Fibroblast of pulmonary artery (primary cell): ENCODE measurements around the gene MKNK2.

Source experiments
- DNase-seq: peaks from one replicate; pipeline ENCODE4 v3.0.0-alpha.2; 2010; ENCODE audit warnings: low read depth
- H3K4me3 ChIP-seq: replicated peaks from 2 replicates; pipeline ENCODE4 v1.5.1; 2011; ENCODE audit warnings: low read depth, mild to moderate bottlenecking, control low read depth, low read length, moderate library complexity
- CTCF ChIP-seq: IDR thresholded peaks from 2 replicates; pipeline ENCODE4 v1.5.1; 2011; ENCODE audit warnings: mild to moderate bottlenecking, control low read depth, low read length, inconsistent platforms; ENCODE audit errors: missing control alignments

MKNK2 gene

GRCh38 chr19:2050991-2051772 lies at the start of gene MKNK2:
MKNK2 (minus strand) TSS chr19:2051244; CDS start chr19:2050851, 393 bp downstream.
- DNase-seq = peak; percentile 91
- peak; percentile 22 for TF ChIP-seq CTCF
- peak within 1 kb of the TSS; percentile 92 for H3K4me3 ChIP-seq

GRCh38 chr19:2100719-2101061 lies 49.6 kb upstream of the MKNK2 start:
- no peak overlapping the region for H3K4me3 ChIP-seq
- DNase-seq = no peak
- TF ChIP-seq CTCF = no peak

GRCh38 chr19:2099937-2100718 lies 49.1 kb upstream of the MKNK2 start:
- H3K4me3 ChIP-seq = no peak overlapping the region
- no peak for TF ChIP-seq CTCF
- DNase-seq = no peak

GRCh38 chr19:2099054-2099501 lies 48.0 kb upstream of the MKNK2 start:
- DNase-seq = no peak
- TF ChIP-seq CTCF = no peak
- H3K4me3 ChIP-seq = no peak overlapping the region

- TF ChIP-seq CTCF = no peak
- no peak overlapping the region for H3K4me3 ChIP-seq
These were observed 46.9 kb upstream of the MKNK2 start for GRCh38 chr19:2097886-2098327.

GRCh38 chr19:2097203-2097885 lies 46.3 kb upstream of the MKNK2 start:
- no peak for DNase-seq
- H3K4me3 ChIP-seq = peak overlapping the region; percentile 50
- no peak for TF ChIP-seq CTCF

More at GRCh38 chr19:2097886-2098327, 46.9 kb upstream of the MKNK2 start:
- DNase-seq = no peak
